Chondrocyte (in vitro differentiated cells): ENCODE data around the gene TMEM156. TPM values are rescaled to one million over a fixed set of nuclear protein-coding genes. Genes with fewer than 3 reads are reported as not detected.
"Not testable (repeated sequence)": the region's sequence is repeated elsewhere in the genome, so short reads cannot be mapped to it uniquely, and the experiment has no call there.

Experiments used
- DNase-seq: peaks from one replicate; pipeline ENCODE4 v3.0.0; 2021; ENCODE audit warnings: mixed read lengths, low spot score
- H3K27ac Mint-ChIP-seq: one replicate; pipeline ENCODE4 v1.8.0; 2021; ENCODE audit warnings: mild to moderate bottlenecking, moderate library complexity, mixed read lengths; ENCODE audit not compliant: unreplicated experiment
- H3K27me3 Mint-ChIP-seq: 2 replicates; pipeline ENCODE4 v1.8.0; 2021; ENCODE audit warnings: low read depth, mixed read lengths
- H3K36me3 Mint-ChIP-seq: 2 replicates; pipeline ENCODE4 v1.8.0; 2021; ENCODE audit warnings: low read depth, mixed read lengths
- H3K4me1 Mint-ChIP-seq: 2 replicates; pipeline ENCODE4 v1.8.0; 2021; ENCODE audit warnings: low read depth, mild to moderate bottlenecking, mixed read lengths
- H3K4me3 Mint-ChIP-seq: one replicate; pipeline ENCODE4 v1.8.0; 2021; ENCODE audit warnings: mild to moderate bottlenecking, moderate library complexity, mixed read lengths; ENCODE audit not compliant: unreplicated experiment
- H3K9me3 Mint-ChIP-seq: 2 replicates; pipeline ENCODE4 v1.8.0; 2021; ENCODE audit warnings: low read depth, mixed read lengths
- total RNA-seq: library from RNA; stranded (reverse); gene quantifications from 3 replicates; pipeline ENCODE4 v1.2.1, GENCODE V29; 2021
- TF ChIP-seq, protein P1 (sequence below): fragments of 200-600 bp; sonication (generic); IDR thresholded peaks from 2 replicates; pipeline ENCODE4 v1.5.0; 2021; ENCODE audit warnings: antibody characterized with exemption, mild to moderate bottlenecking, moderate library complexity

Gene TMEM156
- total RNA-seq, 1 donor from 2014 or later = 0.32 TPM

DNA sequence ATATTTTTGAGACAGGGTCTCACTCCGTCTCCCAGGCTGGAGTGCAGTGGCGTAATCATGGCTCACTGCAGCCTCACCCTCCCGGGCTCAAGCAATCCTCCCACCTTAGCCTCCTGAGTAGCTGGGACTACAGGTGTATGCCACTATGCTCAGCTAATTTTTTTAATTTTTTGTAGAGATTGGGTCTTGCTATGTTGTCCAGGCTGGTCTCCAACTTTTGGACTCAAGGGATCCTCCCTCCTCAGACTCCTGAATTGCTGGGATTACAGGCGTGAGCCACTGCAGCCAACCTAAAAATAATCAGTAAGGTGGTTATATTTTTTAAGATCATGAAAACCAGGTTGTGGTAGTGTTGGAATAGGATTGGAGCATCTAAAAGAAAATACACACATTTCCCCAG lies 38.1 kb downstream of the TMEM156 start:
- no peak overlapping the region for H3K4me3 Mint-ChIP-seq

DNA sequence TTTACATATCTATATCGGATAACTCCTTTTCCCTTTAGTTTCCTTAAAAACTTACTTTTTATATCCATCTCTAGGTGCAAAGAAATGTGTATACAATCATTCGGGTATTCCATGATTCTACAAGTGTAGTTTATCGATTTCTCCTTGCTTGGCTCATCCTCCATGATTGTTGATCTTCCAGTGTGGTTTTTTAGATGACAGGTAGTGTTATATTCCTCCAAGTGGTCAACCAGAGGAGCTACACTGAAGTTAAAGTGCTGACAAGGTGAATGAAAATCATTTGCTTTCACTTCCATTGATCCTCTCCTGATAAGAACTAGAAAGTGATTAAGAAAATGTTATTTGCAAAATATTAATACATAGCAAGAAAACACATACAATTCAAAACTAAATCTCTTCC lies 38.5 kb downstream of the TMEM156 start:
- H3K27me3 Mint-ChIP-seq = no peaks in the 10 kb centered on the region
- no peaks in the 10 kb centered on the region for H3K4me1 Mint-ChIP-seq
- no peak overlapping the region for H3K4me3 Mint-ChIP-seq
- TF ChIP-seq, protein P1, sequence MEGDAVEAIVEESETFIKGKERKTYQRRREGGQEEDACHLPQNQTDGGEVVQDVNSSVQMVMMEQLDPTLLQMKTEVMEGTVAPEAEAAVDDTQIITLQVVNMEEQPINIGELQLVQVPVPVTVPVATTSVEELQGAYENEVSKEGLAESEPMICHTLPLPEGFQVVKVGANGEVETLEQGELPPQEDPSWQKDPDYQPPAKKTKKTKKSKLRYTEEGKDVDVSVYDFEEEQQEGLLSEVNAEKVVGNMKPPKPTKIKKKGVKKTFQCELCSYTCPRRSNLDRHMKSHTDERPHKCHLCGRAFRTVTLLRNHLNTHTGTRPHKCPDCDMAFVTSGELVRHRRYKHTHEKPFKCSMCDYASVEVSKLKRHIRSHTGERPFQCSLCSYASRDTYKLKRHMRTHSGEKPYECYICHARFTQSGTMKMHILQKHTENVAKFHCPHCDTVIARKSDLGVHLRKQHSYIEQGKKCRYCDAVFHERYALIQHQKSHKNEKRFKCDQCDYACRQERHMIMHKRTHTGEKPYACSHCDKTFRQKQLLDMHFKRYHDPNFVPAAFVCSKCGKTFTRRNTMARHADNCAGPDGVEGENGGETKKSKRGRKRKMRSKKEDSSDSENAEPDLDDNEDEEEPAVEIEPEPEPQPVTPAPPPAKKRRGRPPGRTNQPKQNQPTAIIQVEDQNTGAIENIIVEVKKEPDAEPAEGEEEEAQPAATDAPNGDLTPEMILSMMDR = peak; percentile 44
- H3K9me3 Mint-ChIP-seq = no peaks in the 10 kb centered on the region
- H3K27ac Mint-ChIP-seq = no peak overlapping the region
- DNase-seq = no peak
- no peaks in the 10 kb centered on the region for H3K36me3 Mint-ChIP-seq

More for the DNA sequence above, 38.1 kb downstream of the TMEM156 start:
- Mint-ChIP-seq H3K27ac (no peak overlapping the region), H3K9me3 (no peaks in the 10 kb centered on the region), H3K36me3 (no peaks in the 10 kb centered on the region), H3K4me1 (no peaks in the 10 kb centered on the region), H3K27me3 (no peaks in the 10 kb centered on the region)
- no peak for DNase-seq
- TF ChIP-seq, protein P1 = no peak

DNA sequence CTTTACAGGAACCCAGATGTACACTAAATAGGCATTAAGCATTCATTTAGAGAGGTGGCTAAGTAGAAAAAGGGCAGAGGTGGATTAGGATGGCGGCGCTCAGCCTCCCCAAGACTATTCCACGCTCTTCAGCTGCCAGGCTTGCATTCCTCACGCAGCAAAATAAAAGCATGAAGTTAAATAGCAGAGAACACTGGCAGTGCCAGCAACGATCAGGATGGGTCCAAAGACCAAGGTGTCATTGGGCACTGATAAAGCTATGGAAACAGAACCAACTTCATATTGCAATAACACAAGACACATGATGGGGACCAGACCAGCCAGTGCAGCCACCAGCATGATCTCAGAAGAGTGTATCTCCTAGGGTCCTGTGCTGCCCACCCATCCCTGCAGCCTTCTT lies 42.0 kb downstream of the TMEM156 start:
- TF ChIP-seq, protein P1 = no peak
- no peaks in the 10 kb centered on the region for H3K9me3 Mint-ChIP-seq
- no peaks in the 10 kb centered on the region for H3K4me1 Mint-ChIP-seq
- H3K4me3 Mint-ChIP-seq = no peak overlapping the region
- no peak overlapping the region for H3K27ac Mint-ChIP-seq
- H3K27me3 Mint-ChIP-seq = no peaks in the 10 kb centered on the region
- no peaks in the 10 kb centered on the region for H3K36me3 Mint-ChIP-seq
- DNase-seq = no peak

DNA sequence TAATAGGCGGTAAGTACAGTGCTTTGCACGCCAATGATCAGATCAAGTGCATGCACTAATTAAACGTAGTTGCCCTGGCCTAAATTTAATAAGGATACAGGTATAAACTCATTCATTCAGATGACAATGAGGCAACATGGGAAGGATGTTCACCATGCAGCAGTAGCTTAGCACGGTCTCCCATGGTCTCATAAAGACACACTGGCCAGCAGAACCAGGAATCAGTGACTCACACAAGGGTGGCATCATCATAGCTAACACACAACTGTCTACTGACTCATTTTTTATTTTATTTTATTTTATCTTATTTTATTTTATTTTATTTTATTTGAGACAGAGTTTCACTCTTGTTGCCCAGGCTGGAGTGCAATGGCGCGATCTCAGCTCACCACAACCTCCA lies 42.7 kb downstream of the TMEM156 start:
- Mint-ChIP-seq H3K4me1 (peaks cover under 1% of the 10 kb centered on the region), H3K27ac (no peak overlapping the region), H3K9me3 (no peaks in the 10 kb centered on the region), H3K36me3 (no peaks in the 10 kb centered on the region), H3K27me3 (no peaks in the 10 kb centered on the region), H3K4me3 (no peak overlapping the region)
- no peak for DNase-seq
- TF ChIP-seq, protein P1 = no peak

DNA sequence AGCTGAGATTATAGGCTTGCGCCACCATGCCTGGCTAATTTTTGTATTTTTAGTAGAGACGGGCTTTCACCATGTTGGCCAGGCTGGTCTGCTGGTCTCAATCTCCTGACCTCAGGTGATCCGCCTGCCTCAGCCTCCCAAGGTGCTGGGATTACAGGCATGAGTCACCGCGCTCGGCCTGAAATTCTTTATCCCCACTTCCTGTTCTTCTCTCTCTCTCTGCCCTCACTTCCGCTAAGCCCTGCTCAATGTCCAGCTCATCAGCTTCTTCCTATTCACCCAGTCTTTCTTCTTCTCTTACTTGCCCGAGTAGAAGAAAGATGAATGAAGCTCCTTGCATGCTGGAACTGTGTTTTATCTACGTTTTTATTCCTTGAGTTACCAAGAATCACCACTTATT lies 43.9 kb downstream of the TMEM156 start:
- H3K27ac Mint-ChIP-seq, H3K36me3 Mint-ChIP-seq, H3K4me3 Mint-ChIP-seq, DNase-seq, H3K9me3 Mint-ChIP-seq, H3K4me1 Mint-ChIP-seq, H3K27me3 Mint-ChIP-seq: not testable (repeated sequence)

DNA sequence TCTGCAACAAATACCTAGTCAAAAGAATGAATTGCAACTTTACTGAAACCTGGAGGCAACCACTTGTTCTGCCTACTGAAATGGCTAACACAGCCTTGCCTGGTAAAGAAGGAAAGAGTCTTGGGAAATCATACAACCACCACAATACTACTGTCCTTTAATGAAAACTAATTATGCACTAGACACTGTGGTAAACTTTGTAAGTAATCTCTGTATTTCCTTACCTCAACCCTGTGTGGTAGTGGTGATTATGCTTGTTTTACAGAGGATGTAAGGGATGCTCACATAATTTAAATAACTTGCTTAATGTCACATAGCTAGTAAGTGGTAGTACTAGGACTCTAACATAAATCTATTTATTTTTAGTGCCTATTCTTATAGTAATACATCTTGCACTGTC lies 44.7 kb downstream of the TMEM156 start:
- no peak overlapping the region for H3K27ac Mint-ChIP-seq
- peaks cover 4% of the 10 kb centered on the region for H3K4me1 Mint-ChIP-seq
- DNase-seq = no peak
- H3K9me3 Mint-ChIP-seq = no peaks in the 10 kb centered on the region
- H3K36me3 Mint-ChIP-seq = no peaks in the 10 kb centered on the region
- TF ChIP-seq, protein P1 = no peak
- H3K27me3 Mint-ChIP-seq = no peaks in the 10 kb centered on the region
- H3K4me3 Mint-ChIP-seq = no peak overlapping the region
